Ovary (tissue), 3 donors: ENCODE data around the gene NAT14.

Experiments
- EP300 ChIP-seq: sonication (generic); formaldehyde crosslinking; IDR thresholded peaks from one replicate; pipeline ENCODE4 v1.6.1; 2017; ENCODE audit warnings: antibody characterized with exemption
- POLR2A ChIP-seq: fragments of 450-650 bp; IDR thresholded peaks from one replicate; pipeline ENCODE4 v1.6.1; 2017; ENCODE audit warnings: antibody characterized with exemption, mild to moderate bottlenecking, moderate library complexity
- TF ChIP-seq, protein P1 (sequence below), 3 donors: fragments of 450-650 bp in 2 of 3; fragments of 200-600 bp in 1 of 3; IDR thresholded peaks; one replicate each; pipeline versions ENCODE4 v1.5.1 to v1.8.0; 2016 to 2022; ENCODE audit warnings: antibody characterized with exemption in 3 of 3, mild to moderate bottlenecking in 1 of 3
- donor health status: DM: no; HTN: no; CAD: no.

DNA sequence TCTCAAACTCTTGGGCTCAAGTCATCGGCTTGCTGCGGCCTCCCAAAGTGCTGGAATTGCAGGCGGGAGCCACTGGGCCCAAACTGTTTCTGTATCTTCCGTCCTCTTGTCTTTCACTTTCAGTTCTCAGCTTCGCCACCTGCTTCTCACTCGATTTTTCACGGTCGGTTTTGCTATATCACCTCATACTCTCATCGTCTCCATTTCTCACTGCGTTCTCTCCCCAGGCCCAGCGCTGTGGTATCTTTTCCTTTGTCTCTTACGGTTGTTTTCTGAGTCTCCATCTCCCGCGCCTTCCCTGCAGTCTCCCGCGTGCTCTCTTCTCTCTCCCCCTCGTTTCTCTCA is 18.1 kb downstream of the NAT14 start:
- TF ChIP-seq, protein P1, sequence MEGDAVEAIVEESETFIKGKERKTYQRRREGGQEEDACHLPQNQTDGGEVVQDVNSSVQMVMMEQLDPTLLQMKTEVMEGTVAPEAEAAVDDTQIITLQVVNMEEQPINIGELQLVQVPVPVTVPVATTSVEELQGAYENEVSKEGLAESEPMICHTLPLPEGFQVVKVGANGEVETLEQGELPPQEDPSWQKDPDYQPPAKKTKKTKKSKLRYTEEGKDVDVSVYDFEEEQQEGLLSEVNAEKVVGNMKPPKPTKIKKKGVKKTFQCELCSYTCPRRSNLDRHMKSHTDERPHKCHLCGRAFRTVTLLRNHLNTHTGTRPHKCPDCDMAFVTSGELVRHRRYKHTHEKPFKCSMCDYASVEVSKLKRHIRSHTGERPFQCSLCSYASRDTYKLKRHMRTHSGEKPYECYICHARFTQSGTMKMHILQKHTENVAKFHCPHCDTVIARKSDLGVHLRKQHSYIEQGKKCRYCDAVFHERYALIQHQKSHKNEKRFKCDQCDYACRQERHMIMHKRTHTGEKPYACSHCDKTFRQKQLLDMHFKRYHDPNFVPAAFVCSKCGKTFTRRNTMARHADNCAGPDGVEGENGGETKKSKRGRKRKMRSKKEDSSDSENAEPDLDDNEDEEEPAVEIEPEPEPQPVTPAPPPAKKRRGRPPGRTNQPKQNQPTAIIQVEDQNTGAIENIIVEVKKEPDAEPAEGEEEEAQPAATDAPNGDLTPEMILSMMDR (IDR thresholded peaks at IDR 0.05), result no peak
- no peak for TF ChIP-seq POLR2A
- TF ChIP-seq EP300, result no peak
